UCSD-AML1 (cell line): ENCODE data around the gene PROCA1.
A peak's percentile ranks its signal among the peaks of the same experiment; 100 is the strongest.

Source experiments
- DNase-seq: peaks from one replicate; lab custom pipeline; 2025; ENCODE audit not compliant: unreplicated experiment; lab: John Stamatoyannopoulos, UW

The PROCA1 gene, protein sequence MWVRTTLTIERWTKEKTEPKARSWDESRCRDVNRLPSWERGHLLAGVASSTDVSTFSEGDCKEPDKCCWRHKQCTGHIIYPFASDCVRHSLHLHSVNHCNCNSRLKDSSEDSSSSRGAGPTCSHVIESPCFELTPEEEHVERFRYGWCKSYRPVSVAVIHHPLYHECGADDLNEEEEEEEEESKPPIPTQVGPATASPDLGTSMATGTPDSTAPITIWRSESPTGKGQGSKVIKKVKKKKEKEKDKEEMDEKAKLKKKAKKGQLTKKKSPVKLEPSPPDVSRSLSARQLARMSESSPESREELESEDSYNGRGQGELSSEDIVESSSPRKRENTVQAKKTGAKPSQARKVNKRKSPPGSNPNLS

DNA sequence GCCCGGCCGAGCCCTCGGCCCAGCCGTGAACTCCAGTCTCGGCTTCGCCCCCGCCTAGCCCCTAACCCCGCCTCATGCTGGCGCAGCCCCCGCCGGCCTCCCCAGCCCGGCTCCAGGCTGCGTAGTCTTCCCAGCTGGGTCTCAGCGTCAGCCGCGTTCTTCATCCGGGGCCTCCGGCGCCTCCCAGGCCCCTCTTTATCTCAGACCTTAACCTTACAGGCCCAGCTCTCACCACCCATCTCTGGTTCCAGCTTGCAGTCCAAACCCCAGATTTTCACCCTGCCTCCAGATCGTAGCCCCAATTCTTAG is at the start of gene PROCA1:
PROCA1 (minus strand) TSS at position 166 of the 309 bp plus-strand sequence. CDS start 228 bp downstream, outside the sequence.
- DNase-seq, result no peak

DNA sequence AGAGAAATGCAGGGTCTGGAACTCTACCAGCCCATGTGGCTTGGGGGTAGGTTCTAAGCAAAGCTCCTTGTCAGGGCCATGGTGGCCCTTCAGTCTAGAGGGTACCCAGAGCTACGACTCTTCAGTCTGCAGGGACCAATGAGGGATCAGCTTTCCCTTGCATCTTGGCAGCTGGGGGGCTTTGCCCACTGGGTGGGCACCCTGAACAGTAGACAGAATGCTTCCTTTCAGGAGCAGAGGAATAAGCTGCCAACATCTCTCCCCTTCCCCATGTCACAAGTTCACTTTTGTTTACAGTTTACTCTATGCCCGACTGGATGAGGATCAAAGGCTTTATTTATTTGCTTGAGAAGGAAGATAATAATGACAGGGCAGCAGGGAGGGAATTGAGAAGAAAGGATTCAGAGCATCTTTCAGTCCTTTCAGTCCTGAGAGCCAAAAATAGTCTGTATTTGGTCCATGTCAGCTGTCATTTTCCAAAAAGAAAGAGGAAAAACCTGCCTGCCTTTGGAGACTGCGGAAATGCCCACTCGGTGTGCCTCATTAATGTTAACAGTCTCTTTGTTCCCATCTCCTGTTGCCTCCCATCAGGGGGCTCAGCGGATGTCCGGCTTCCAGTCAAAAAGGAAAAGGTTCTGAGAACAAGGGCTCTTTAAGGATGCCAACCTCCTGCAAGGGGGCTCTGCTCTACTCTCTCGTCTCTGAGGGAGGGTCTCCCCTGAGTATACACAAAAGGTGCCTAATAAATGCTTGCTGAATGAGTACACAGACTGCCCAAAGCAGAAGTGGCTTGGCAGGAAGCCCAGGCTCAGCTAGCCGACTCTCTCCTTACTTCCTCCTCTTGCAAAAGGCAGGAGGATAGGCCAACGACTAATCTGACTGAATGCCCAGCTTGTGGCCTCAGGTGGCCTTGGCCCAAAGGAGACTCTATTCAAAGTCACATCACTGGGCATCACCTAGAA is 49.2 kb upstream of the PROCA1 start:
- peak; percentile 48 for DNase-seq

DNA sequence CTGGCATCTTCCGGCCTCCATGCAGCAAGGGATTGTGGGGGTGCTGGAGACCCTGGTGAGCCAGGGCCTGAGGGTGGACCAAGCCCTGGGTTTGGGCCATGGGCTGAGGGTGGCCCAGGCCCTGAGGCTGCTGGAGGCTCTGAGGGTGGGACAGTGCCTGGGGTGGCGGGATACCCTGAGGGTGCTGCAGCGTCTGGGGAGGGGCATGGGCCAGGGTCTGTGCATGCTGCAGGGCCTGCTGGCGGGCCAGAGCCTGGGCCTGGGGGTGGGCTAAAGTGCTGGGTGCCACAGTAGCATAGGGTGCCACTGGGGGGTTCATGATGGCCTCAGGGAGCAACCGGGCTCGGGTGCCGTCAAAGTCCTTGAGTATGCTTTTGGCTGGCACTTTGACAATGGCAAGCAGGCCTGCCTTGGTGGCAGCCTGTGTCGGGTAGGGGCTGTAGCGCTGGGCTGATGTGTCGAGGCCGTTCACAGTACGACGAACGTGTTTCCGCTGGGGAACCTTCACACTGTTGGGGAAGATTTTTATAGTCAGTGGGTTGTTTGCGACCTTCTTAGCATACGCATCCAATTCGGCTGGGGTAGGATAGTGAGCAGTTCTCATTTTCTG is 47.7 kb upstream of the PROCA1 start:
- DNase-seq, result no peak

DNA sequence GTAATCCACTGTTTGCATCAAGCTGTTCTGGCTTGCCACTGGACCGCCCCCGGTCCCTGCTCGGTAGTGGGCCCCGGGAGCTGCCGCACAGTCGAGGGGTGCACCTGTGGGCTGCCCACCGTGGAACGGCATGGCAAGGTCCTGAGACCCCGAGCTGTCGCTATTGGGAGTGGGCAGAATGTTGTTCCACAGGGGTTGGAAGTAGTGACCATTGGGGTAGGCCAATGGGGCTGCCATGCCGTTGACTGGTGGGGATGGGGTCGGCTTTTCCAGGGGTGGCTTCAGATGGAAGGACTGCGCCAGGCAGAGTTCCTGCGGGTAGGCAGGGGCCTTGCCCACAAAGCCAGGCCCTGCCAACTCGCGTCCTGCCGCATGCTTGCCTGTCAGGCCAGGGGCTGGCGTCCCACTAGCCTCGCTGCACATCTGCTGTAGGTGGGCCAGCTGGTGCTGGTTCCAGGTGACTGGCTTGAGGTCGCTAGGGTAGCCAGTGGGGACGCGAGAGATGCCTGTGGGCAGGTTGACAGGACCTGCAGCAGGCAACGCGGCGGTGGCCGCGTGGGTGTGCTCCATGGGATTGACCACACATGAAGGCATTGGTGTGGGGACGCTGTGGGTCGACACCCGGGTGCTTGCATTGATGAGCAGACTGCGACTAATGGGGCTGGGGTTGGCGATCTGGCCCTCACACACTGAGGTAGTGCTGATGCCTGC is 46.9 kb upstream of the PROCA1 start:
- no peak for DNase-seq

DNA sequence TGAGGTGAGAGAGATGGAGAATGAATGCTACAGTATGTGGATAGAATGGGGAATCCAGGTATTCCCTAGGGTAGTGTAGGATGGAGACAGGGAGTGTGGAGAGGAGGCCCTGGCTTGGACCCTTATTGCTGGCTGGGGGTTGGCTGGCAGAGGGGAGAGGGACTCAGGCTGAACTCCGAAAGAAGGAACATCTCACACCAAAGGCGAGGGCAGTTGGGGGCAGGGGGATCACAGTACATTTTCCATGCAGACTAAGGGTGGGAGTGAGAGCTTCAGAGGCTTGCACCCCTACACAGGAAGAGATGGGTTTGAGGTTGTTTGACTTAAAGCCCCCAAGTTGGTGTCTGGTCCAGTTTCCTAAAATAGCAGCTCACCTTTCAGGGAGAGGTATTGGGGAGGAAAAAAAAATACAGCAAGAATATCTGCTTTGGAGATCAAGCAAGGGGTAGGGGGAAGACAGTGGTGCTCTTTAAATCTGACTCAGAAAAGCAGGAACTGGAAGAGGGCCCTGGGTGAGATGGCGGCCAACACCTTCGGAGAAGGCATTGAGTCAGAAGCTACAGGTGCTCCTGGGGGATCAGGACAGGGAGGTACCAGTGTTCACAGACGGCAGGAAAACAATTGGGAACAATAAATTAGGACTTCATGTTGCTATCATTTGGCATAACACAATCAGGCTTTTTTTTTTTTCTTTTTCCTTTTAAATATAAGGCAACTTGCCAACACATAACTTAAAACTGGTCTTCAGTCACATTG is 44.5 kb upstream of the PROCA1 start:
- DNase-seq, result no peak

DNA sequence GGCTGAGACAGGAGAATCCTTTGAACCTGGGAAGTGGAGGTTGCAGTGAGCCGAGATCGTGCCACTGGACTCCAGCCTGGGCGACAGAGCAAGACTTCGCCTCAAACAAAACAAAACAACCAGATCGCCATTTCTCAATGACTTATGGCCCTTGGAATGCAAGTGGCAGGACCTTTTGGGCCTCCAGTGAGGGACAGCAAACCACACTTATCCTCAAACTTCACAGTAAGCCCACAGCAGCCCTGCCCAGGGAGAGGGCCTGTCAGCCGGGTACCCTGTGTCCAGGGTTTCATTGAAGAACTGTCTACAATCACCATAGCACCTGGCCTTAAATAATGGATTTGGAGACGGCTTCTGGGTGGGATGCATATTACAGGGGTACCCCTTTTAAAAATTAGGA is 43.8 kb upstream of the PROCA1 start:
- DNase-seq, result no peak

DNA sequence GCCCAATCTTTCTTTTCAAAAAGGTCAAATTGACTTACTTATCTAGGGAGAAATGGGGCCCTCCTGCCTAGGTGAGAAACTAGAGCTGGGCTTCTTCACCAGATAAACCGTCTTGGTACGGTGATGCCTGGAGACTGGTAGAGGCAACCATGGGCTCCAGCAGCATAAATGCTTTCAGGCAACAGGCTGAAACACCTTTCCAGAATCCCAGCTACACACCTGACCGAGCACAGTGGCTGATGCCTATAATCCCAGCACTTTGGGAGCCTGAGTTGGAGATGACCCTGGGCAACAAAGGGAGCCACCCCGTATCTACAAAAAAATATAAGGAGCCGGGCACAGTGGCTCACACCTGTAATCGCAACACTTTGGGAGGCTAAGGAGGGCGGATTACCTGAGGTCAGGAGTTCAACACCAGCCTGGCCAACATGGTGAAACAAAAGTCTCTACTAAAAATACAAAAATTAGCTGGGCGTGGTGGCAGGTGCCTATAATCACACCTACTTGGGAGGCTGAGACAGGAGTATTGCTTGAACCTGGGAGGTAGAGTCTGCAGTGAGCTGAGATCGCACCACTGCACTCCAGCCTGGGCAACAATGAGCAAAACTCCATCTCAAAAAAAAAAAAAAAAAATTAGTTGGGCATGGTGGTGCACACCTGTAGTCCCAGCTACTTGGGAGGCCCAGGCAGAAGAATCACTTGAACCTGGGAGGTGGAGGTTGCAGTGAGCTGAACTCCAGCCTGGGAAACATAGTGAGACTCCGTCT is 40.1 kb upstream of the PROCA1 start:
- no peak for DNase-seq

DNA sequence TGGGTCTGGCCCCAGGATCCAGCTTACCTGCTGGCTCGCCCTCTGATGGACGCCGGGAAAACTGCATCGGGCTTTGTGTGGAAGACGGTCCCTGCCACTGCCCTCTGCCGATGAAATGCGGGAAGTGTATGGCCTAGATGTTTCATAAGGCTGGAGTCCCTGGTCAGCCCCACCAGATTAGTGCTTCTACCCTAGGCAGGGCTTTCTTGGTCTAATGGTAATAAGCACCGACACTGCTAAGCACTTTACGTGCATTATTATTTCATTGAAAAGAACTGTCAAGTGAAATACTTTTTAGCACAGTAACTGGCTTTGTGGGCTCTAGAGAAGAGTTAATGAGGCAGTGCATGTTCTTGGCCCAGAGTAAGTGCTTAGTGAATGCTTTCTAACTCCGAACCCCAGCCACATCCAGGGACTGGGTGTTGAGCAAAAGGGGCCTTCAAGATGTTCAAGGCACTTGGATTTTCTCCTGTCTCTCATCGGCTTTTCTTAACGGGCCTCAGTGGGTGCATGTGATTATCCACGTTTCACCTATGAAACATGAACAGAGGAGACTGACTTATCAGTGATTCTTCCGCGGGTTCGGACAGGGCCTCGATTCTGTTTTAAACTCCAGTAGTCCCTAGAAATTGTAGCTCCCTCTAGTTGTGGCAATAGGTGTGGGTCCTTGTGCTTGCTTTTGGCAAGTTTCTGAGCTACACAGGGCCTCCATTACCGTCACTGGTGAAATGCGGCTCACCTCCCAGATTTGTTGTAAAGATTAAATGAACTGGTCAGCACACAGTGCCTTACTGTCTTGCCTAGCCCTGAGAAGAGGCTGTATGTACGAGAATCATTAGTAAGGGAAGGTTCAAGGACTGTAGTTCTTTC is 38.7 kb upstream of the PROCA1 start:
- peak; percentile 85 for DNase-seq

DNA sequence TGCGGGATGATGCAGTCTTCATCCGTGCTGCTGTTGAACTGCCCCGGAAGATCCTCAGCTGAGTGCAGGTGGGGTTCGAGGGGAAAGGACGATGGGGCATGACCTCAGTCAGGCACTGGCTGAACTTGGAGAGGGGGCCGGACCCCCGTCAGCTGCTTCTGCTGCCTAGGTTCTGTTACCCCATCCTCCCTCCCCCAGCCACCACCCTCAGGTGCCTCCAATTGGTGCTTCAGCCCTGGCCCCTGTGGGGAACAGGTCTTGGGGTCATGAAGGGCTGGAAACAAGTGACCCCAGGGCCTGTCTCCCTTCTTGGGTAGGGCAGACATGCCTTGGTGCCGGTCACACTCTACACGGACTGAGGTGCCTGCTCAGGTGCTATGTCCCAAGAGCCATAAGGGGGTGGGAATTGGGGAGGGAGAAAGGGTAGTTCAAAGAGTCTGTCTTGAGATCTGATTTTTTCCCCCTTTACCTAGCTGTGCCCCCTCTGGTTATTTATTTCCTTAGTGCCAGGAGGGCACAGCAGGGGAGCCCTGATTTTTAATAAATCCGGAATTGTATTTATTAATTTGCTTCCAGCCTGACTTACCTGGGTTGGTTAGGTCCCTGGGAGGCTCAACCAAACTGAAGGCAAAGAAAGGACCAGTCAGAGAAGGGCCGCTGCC is 38.0 kb upstream of the PROCA1 start:
- no peak for DNase-seq

DNA sequence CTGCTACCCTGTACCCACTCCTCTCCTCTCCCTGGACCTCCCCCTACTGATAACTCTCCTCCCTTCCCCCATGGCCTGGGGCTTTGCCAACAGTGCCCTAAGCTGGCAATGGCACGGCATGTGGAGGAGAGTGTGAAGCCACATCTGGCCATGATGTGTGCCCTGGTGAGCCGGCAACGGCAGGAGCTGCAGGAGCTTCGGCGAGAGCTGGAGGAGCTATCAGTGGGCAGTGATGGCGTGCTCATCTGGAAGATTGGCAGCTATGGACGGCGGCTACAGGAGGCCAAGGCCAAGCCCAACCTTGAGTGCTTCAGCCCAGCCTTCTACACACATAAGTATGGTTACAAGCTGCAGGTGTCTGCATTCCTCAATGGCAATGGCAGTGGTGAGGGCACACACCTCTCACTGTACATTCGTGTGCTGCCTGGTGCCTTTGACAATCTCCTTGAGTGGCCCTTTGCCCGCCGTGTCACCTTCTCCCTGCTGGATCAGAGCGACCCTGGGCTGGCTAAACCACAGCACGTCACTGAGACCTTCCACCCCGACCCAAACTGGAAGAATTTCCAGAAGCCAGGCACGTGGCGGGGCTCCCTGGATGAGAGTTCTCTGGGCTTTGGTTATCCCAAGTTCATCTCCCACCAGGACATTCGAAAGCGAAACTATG is 37.3 kb upstream of the PROCA1 start:
- no peak for DNase-seq

DNA sequence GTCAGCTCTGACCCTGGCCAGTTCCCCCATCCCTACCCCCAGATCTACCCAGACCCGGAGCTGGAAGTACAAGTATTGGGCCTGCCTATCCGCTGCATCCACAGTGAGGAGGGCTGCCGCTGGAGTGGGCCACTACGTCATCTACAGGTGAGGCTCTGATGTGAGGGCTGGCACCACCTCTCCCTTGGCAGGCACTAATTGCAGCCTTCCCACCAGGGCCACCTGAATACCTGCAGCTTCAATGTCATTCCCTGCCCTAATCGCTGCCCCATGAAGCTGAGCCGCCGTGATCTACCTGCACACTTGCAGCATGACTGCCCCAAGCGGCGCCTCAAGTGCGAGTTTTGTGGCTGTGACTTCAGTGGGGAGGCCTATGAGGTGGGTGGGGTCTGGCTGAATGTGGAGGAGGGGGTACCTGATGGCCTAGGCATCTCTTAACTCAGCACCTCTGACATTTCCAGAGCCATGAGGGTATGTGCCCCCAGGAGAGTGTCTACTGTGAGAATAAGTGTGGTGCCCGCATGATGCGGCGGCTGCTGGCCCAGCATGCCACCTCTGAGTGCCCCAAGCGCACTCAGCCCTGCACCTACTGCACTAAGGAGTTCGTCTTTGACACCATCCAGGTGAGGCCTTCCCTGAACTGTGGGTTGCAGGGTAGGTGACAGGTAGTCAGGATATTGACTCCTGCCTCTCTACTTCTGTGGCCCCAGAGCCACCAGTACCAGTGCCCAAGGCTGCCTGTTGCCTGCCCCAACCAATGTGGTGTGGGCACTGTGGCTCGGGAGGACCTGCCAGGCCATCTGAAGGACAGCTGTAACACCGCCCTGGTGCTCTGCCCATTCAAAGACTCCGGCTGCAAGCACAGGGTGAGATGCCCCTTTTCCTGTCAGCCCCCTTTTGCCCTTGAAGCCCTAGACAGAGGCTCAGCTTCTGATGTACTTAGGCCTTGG is 36.4 kb upstream of the PROCA1 start:
- no peak for DNase-seq

DNA sequence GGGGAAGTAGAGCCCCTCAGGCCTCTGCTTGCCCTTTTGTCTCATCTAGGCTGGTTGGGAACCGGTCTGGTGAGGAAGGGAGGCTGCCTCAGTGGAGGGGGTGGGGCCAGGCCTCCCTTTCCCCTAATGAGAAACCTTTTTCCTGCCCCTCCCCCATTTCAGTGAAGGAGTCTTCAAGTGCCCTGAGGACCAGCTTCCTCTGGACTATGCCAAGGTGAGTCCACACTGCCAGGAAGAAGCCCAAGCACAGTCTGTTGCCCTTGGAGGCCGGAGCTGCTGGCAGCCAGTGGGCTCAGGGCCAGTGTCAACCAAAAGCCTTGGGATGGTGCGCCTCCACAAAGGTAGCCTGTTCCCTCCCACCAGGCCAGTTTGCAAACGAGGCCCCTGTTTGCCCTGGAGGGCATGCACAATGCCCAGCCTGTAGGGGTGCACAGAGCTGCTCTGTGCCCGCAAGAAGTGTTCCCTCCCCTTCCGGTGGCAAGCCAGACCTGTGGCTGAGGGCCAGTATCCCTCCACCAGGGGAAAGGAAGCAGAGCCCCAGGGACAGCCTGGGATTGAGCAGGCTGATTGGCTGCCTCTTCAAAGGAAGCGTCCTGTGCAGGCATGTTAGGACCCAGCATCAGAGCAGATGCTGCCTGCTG is 35.5 kb upstream of the PROCA1 start:
- DNase-seq, result no peak

DNA sequence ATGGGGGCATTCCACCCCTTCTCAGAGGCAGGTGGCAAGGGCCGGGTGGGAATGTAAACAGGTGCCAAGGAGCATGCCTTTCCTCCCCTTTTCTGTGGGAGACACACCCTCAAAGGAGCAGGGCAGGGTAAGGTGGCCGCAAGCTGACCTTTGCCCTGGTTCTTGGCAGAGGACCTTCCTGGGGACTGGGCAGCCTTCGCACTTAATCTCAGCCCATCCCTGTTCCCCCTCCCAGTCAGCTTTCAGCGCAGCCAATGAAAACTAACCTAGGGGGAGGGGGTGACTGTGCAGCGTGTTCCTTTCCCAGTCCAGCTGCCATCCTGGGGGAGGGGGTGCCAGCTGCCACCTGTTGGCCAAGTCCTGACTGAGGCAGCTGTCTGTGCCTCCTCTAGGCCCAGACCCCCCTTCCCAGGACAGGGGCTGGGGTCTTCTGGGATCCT is 34.9 kb upstream of the PROCA1 start:
- DNase-seq, result no peak

DNA sequence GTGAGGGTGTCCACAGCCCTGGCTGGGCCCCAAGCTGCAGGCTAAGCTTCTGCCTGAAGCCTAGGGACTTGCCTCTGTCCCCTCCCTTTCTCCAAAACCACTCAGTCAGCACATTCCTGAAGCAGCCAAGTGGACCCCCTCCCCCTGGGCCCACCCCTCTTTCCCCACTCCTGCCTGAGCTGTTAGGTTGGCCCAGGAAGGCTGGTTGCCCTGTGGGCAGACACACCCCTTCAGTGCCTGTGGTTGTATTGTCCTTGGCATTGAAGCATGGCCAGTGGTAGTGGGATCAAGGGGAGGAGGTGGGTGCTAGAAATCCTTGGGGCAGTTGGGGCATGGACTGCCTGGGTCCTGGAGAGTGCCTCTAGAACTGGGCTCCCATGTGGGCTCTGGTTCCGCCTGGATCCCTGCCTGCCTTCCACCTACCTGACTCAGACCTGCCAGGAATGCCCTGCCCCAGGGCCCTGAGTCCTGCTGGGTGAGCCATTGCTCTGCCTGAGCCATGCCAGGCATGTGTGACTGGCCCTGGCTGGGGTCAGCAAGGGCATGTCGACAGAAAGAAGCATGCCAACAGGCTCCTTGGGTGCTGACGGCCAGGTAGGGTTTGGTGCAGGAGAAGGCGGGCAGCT is 34.2 kb upstream of the PROCA1 start:
- no peak for DNase-seq

DNA sequence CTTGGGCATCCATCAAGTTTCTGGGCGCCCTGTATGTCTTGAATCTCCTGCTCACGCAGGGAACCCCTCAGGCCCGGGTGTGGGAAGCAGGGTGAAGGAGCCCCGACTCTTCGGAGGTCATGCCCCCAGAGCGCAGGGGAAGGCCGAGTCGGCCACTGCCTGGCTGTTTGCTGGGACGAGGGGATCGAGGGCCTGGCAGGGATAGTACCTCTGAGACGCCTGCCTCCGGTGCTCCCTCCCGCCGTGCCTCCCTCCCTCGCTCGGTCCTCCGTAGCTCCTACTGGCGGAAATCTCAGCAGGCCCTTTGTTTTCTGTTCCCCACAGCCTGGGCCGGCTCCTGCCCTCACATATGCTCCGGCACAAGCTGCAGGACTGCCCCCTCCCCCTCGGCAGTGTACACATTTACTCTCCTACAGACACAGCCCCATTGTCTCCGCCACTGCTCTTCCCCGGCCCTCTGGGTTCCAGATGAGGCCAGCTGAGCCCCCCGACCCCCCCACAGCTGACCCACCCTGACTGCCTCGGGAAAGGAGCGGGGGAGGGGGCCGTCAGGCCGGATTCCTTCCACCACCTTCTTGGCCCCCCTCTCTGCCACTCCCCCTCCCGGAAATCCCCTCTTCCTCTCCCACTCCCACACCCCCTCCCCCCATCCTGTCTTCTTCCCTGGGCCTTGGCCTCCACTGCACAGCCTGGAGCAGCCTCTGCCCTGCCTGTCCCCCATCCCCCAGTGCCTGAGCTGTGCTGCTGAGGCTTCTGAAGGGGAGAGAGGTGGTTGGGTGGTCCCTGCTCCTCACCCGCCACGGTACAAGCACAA is 33.5 kb upstream of the PROCA1 start:
- DNase-seq, result no peak
